NCI-H526 treated with DMSO at 0.1 percent for 48 hours (cell line): Measurements from ENCODE around the gene WT1.

Experiments used
- DNase-seq: peaks from one replicate; lab custom pipeline; 2025; lab: John Stamatoyannopoulos, UW

The WT1 gene

GRCh38 chr11:32421992-32422391, 13.3 kb downstream of the WT1 start:
- no peak for DNase-seq

- DNase-seq, result peak; percentile 32
Observed at GRCh38 chr11:32420937-32421901, 14.1 kb downstream of the WT1 start.

GRCh38 chr11:32420139-32420538, 15.2 kb downstream of the WT1 start:
- DNase-seq, result no peak

GRCh38 chr11:32418836-32419235, 16.5 kb downstream of the WT1 start:
- DNase-seq, result no peak

- no peak for DNase-seq
Observed at GRCh38 chr11:32417806-32418205, 17.5 kb downstream of the WT1 start.

- no peak for DNase-seq
Observed at GRCh38 chr11:32416301-32416700, 19.0 kb downstream of the WT1 start.

GRCh38 chr11:32414925-32415324, 20.4 kb downstream of the WT1 start:
- no peak for DNase-seq

- no peak for DNase-seq
Observed at GRCh38 chr11:32411942-32412615, 23.3 kb downstream of the WT1 start.

- no peak for DNase-seq
Observed at GRCh38 chr11:32405592-32405991, 29.7 kb downstream of the WT1 start.

- no peak for DNase-seq
Observed at GRCh38 chr11:32402836-32403235, 32.5 kb downstream of the WT1 start.

- no peak for DNase-seq
Observed at GRCh38 chr11:32400670-32401369, 34.5 kb downstream of the WT1 start.

GRCh38 chr11:32400196-32400595, 35.1 kb downstream of the WT1 start:
- no peak for DNase-seq

GRCh38 chr11:32396991-32397390, 38.3 kb downstream of the WT1 start:
- DNase-seq, result no peak

GRCh38 chr11:32396331-32396730, 39.0 kb downstream of the WT1 start:
- DNase-seq, result no peak

- no peak for DNase-seq
Observed at GRCh38 chr11:32395127-32395526, 40.2 kb downstream of the WT1 start.

- no peak for DNase-seq
Observed at GRCh38 chr11:32392840-32393239, 42.5 kb downstream of the WT1 start.

GRCh38 chr11:32391956-32392553, 43.3 kb downstream of the WT1 start:
- DNase-seq, result no peak

- no peak for DNase-seq
Observed at GRCh38 chr11:32391479-32391878, 43.9 kb downstream of the WT1 start.

- no peak for DNase-seq
Observed at GRCh38 chr11:32390712-32391111, 44.6 kb downstream of the WT1 start.

- no peak for DNase-seq
Observed at GRCh38 chr11:32388871-32389770, 46.2 kb downstream of the WT1 start.

- DNase-seq, result no peak
Observed at GRCh38 chr11:32388365-32388764, 47.0 kb downstream of the WT1 start.
